Muscle of leg (tissue), 11 donors: ENCODE measurements around the gene CCDC85C. TPM values are rescaled to one million over a fixed set of nuclear protein-coding genes. Genes with fewer than 3 reads are reported as not detected.

Source experiments
- DNase-seq: peaks from one replicate; pipeline ENCODE4 v3.0.0; 2013
- H3K27ac ChIP-seq: one replicate; pipeline ENCODE4 v1.5.1; 2013; ENCODE audit warnings: mild to moderate bottlenecking, low read length, control low read depth
- H3K27me3 ChIP-seq: one replicate; pipeline ENCODE4 v1.6.1; 2013; ENCODE audit warnings: low read length; ENCODE audit not compliant: control insufficient read depth, insufficient read depth
- H3K36me3 ChIP-seq: one replicate; pipeline ENCODE4 v1.6.1; 2013; ENCODE audit warnings: low read length; ENCODE audit not compliant: control insufficient read depth, insufficient read depth
- H3K4me1 ChIP-seq: one replicate; pipeline ENCODE4 v1.6.1; 2013; ENCODE audit warnings: low read length; ENCODE audit not compliant: control insufficient read depth, insufficient read depth
- H3K4me3 ChIP-seq: one replicate; pipeline ENCODE4 v1.5.1; 2013; ENCODE audit warnings: low read length, control low read depth
- H3K9me3 ChIP-seq: replicated peaks from 2 replicates; pipeline ENCODE4 v1.6.1; 2013; ENCODE audit warnings: low read depth, low read length; ENCODE audit not compliant: control insufficient read depth
- WGBS: methylation state at CpG from one replicate; pipeline ENCODE4 v1.1.5; 2013; ENCODE audit warnings: missing lambda C conversion rate; ENCODE audit not compliant: insufficient coverage; 5-methylcytosine and 5-hydroxymethylcytosine counted together
- polyA plus RNA-seq, 8 donors: library from polyadenylated mRNA; unstranded; fragments of 120-200 nt; gene quantifications; one replicate each; pipeline versions ENCODE4 v1.2.1 to v1.2.3, GENCODE V29; 2013; ENCODE audit warnings: inconsistent platforms in 1 of 8, low replicate concordance in 1 of 8; ENCODE audit not compliant: insufficient read length in 8 of 8, insufficient read depth in 1 of 8
- total RNA-seq: library from RNA; stranded (reverse); fragments of 120-200 nt; gene quantifications from one replicate; pipeline ENCODE4 v1.2.4, GENCODE V29; 2013

The CCDC85C gene
- total and polyA plus RNA-seq, 9 donors, result 3.2 to 6.5 (median 4.1) TPM

GRCh38 chr14:99590746-99591555 lies 13.1 kb downstream of the CCDC85C start:
- H3K9me3 ChIP-seq, result no peaks in the 10 kb centered on the region
- H3K4me3 ChIP-seq, result no peak overlapping the region
- 41% methylated on average over 28 of the region's 28 CpGs for WGBS
- peaks cover 2% of the 10 kb centered on the region for H3K27me3 ChIP-seq
- H3K36me3 ChIP-seq, result no peaks in the 10 kb centered on the region
- peaks cover 31% of the 10 kb centered on the region for H3K4me1 ChIP-seq
- DNase-seq, result peak; percentile 43
- H3K27ac ChIP-seq, result no peak overlapping the region

GRCh38 chr14:99589651-99590530 lies 14.1 kb downstream of the CCDC85C start:
- H3K27me3 ChIP-seq, result peaks cover 2% of the 10 kb centered on the region
- no peak overlapping the region for H3K27ac ChIP-seq
- WGBS, result 69% methylated on average over 11 of the region's 17 CpGs
- no peak for DNase-seq
- no peak overlapping the region for H3K4me3 ChIP-seq
- peaks cover 31% of the 10 kb centered on the region for H3K4me1 ChIP-seq
- H3K36me3 ChIP-seq, result no peaks in the 10 kb centered on the region
- H3K9me3 ChIP-seq, result no peaks in the 10 kb centered on the region

- no peak for DNase-seq
- Histone ChIP-seq H3K36me3 (no peaks in the 10 kb centered on the region), H3K4me3 (no peak overlapping the region), H3K27ac (no peak overlapping the region), H3K27me3 (peaks cover 2% of the 10 kb centered on the region), H3K9me3 (no peaks in the 10 kb centered on the region), H3K4me1 (peaks cover 31% of the 10 kb centered on the region)
- 54% methylated on average over 14 of the region's 18 CpGs for WGBS
Measured at GRCh38 chr14:99589031-99589441, 15.0 kb downstream of the CCDC85C start.

- H3K4me3 ChIP-seq, result no peak overlapping the region
- H3K4me1 ChIP-seq, result peaks cover 21% of the 10 kb centered on the region
- H3K27me3 ChIP-seq, result peaks cover 2% of the 10 kb centered on the region
- DNase-seq, result no peak
- WGBS, result 82% methylated on average over 16 of the region's 18 CpGs
- no peak overlapping the region for H3K27ac ChIP-seq
- no peaks in the 10 kb centered on the region for H3K9me3 ChIP-seq
- H3K36me3 ChIP-seq, result no peaks in the 10 kb centered on the region
Measured at GRCh38 chr14:99587460-99588278, 16.3 kb downstream of the CCDC85C start.

- H3K4me3 ChIP-seq, result no peak overlapping the region
- H3K4me1 ChIP-seq, result peaks cover 14% of the 10 kb centered on the region
- DNase-seq, result no peak
- no peaks in the 10 kb centered on the region for H3K36me3 ChIP-seq
- 72% methylated on average over 12 of the region's 13 CpGs for WGBS
- no peaks in the 10 kb centered on the region for H3K27me3 ChIP-seq
- no peak overlapping the region for H3K27ac ChIP-seq
- no peaks in the 10 kb centered on the region for H3K9me3 ChIP-seq
Measured at GRCh38 chr14:99586761-99587459, 17.1 kb downstream of the CCDC85C start.

- H3K27ac ChIP-seq, result no peak overlapping the region
- WGBS, result 95% methylated on average over 11 of the region's 16 CpGs
- H3K36me3 ChIP-seq, result no peaks in the 10 kb centered on the region
Measured at GRCh38 chr14:99586054-99586760, 17.8 kb downstream of the CCDC85C start.

GRCh38 chr14:99584823-99585222 lies 19.2 kb downstream of the CCDC85C start:
- peaks cover 2% of the 10 kb centered on the region for H3K4me1 ChIP-seq
- no peak for DNase-seq

More at GRCh38 chr14:99586054-99586760, 17.8 kb downstream of the CCDC85C start:
- Histone ChIP-seq H3K4me3 (no peak overlapping the region), H3K9me3 (no peaks in the 10 kb centered on the region), H3K4me1 (peaks cover 11% of the 10 kb centered on the region), H3K27me3 (no peaks in the 10 kb centered on the region)
- DNase-seq, result no peak

GRCh38 chr14:99581938-99582337 lies 22.1 kb downstream of the CCDC85C start:
- Histone ChIP-seq H3K27ac (no peak overlapping the region), H3K27me3 (no peaks in the 10 kb centered on the region), H3K4me3 (no peak overlapping the region), H3K9me3 (no peaks in the 10 kb centered on the region), H3K36me3 (no peaks in the 10 kb centered on the region), H3K4me1 (peaks cover 14% of the 10 kb centered on the region)
- DNase-seq, result no peak
- WGBS, result 81% methylated on average over 11 of the region's 11 CpGs

More at GRCh38 chr14:99584823-99585222, 19.2 kb downstream of the CCDC85C start:
- Histone ChIP-seq H3K27ac (no peak overlapping the region), H3K4me3 (no peak overlapping the region), H3K9me3 (no peaks in the 10 kb centered on the region), H3K27me3 (no peaks in the 10 kb centered on the region), H3K36me3 (no peaks in the 10 kb centered on the region)
- WGBS, result 83% methylated on average over 1 of the region's 3 CpGs

GRCh38 chr14:99581374-99581773 lies 22.6 kb downstream of the CCDC85C start:
- Histone ChIP-seq H3K27ac (no peak overlapping the region), H3K4me3 (no peak overlapping the region), H3K4me1 (peaks cover 19% of the 10 kb centered on the region), H3K9me3 (no peaks in the 10 kb centered on the region), H3K27me3 (no peaks in the 10 kb centered on the region), H3K36me3 (no peaks in the 10 kb centered on the region)
- no peak for DNase-seq
- WGBS, result 87% methylated on average over 15 of the region's 16 CpGs
